Adrenal gland (tissue), 5 donors: ENCODE measurements around the gene SLC25A24.

ENCODE experiments used
- POLR2A ChIP-seq, 2 donors: fragments of 450-650 bp; IDR thresholded peaks; one replicate each; pipeline ENCODE4 v1.6.1; 2017; ENCODE audit warnings: antibody characterized with exemption in 2 of 2, mild to moderate bottlenecking in 2 of 2, moderate library complexity in 1 of 2
- TF ChIP-seq, protein P1 (sequence below), 6 experiments: fragments of 450-650 bp in 4 of 6; fragments of 200-600 bp in 2 of 6; sonication (generic) in 1 of 6; IDR thresholded peaks; 1 replicate in 5 of 6; 2 replicates in 1 of 6; pipeline versions ENCODE4 v1.5.1 to v1.8.0; 2016 to 2021; ENCODE audit warnings: antibody characterized with exemption in 6 of 6, mild to moderate bottlenecking in 2 of 6, moderate library complexity in 1 of 6
- donor health status: DM: no; HTN: no; CAD: no.

DNA sequence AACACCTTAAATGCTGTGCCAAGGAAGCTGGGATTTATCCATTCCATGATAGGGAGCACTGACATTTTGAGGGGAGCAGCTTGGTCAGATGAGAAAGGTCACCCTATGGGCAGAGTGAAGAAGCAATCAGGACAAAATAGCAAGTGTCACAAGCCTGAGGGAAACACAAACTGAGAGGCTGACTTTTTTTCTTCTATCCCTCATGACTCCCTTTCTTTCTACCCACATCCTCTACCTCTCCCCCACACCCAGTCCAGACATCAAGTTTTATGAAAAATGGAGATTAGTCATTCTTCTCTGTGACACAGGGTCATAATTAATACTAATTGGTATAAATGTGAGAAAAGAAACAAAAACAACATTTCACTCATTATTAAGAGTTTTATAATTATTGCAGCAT, 103.1 kb downstream of the SLC25A24 start:
- TF ChIP-seq, protein P1, sequence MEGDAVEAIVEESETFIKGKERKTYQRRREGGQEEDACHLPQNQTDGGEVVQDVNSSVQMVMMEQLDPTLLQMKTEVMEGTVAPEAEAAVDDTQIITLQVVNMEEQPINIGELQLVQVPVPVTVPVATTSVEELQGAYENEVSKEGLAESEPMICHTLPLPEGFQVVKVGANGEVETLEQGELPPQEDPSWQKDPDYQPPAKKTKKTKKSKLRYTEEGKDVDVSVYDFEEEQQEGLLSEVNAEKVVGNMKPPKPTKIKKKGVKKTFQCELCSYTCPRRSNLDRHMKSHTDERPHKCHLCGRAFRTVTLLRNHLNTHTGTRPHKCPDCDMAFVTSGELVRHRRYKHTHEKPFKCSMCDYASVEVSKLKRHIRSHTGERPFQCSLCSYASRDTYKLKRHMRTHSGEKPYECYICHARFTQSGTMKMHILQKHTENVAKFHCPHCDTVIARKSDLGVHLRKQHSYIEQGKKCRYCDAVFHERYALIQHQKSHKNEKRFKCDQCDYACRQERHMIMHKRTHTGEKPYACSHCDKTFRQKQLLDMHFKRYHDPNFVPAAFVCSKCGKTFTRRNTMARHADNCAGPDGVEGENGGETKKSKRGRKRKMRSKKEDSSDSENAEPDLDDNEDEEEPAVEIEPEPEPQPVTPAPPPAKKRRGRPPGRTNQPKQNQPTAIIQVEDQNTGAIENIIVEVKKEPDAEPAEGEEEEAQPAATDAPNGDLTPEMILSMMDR (IDR thresholded peaks at IDR 0.05), result no peak
- TF ChIP-seq POLR2A (IDR thresholded peaks at IDR 0.05), result no peak
